HTERT RPE-1 (cell line): ENCODE results near the gene CCR3.

ENCODE experiments used
- in situ Hi-C: fragments of 300-500 bp; cut with MboI; formaldehyde crosslinking; loops from 4 replicates; pipeline ENCODE4 v1.14.3; 2020; ENCODE audit warnings: low sequenced_read_pairs

Gene CCR3

DNA sequence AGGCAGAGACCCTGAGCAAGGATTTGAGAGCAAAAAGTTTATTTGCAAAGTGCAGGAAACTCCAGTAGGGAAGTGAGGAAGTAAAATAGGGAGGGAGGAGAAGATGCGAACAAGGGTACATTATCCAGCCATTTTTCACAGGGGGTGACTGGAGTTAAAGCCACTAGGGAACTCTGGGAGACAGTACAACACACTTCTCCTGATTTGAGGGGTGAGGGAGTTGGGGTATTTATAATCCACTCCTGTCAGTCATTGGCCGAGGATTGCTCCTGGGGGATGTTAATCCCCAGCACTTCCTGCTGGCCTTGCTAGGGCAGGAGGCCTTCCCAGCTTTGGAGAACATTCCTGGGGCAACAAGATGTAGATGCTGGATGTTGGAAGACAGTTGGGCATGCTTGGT lies 28.2 kb downstream of the CCR3 start:
- in situ Hi-C loops, result no loop called here

DNA sequence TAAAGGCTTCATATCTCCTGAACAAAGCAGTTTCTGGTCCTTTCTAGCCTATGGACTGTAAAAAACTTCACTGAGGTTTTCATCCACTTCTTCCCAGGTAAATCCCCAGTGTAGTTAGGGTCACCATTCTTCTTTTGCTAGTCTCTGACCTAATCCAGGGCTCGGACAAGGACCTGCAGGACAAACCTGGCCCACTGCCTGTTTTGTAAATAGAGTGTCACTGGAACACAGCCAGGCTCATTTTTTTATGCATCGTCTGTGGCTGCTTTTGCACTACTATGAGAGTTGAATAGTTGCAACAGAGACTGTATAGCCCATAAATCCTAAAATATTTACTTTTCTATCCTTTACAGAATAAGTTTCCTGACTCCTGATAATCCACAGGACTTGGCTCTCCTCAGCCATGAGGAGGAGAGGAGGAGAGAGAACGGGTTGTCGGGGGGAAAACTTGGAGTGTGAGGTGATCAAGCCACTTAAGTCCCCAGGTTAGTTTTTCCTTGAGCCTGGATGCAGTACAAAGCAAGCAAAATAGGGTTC lies 29.0 kb downstream of the CCR3 start:
- in situ Hi-C loops, result no loop called here

DNA sequence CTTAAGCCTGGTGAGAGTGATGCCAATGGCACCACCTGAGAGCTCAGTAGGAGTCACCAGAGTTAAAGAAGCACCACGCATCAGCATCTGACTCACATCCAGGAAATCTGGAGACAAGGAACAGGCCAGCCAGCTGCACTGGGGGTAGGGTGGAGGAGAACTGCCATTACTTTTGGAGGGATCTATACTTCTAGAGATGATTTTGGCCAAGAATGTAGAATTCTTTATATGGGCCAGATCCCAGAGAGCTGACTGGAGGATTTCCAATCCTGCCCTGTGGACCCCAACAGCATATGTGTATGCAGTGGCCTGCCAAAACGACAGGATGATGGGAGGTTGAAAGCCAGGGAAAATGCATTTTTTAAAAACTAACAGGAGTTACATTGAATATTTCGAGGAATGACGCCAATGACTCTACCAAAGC lies 29.8 kb downstream of the CCR3 start:
- in situ Hi-C loops, result no loop called here

DNA sequence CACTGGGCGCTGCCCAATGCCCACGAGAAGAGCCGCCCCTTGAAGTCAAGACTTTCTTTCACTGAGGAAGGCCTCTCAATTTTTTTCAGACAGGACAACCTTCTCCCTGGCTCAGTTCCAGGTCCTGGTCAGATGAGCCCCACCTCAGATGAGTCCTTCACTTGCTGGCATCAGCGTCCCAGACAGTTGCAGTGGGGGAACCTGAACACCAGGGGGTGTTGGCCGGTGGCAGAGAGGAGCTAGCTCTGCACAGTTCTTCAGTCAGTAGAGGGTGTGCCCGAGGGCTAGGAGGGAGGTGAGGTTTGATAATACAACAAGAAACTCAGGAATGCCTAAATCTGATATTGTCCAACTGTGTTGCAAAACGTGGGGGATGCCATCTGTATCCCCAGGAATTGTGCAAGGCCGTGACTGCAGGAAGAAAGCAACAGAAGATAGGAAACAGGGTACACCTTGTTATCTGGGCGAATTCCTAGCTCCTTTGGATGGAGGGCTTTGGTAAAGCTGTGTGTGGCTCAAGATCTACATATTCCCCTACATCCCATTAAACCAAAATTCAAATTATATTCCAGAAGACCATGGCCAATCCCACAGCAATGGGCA lies 34.3 kb downstream of the CCR3 start:
- in situ Hi-C loops, result no loop called here

DNA sequence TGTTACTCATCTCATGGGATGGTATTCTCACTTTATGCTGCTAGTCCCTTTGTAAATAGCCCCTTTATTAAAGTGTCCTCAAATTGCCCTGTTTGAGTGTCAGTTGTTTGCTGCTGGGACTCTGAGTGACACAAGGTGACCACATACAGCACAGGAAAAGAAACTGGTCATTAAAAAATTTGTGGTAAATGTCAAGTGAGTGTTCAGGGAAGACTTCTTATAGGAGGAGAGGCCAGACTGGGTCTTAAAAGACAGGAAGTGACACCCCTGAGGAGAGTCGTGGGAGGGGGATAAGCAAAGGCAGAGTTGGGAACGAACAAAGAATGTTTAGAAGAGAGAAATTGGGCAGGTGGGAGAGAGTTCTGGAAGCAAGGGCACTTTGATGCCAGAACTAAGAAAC lies 35.2 kb downstream of the CCR3 start:
- in situ Hi-C loops, result no loop called here

DNA sequence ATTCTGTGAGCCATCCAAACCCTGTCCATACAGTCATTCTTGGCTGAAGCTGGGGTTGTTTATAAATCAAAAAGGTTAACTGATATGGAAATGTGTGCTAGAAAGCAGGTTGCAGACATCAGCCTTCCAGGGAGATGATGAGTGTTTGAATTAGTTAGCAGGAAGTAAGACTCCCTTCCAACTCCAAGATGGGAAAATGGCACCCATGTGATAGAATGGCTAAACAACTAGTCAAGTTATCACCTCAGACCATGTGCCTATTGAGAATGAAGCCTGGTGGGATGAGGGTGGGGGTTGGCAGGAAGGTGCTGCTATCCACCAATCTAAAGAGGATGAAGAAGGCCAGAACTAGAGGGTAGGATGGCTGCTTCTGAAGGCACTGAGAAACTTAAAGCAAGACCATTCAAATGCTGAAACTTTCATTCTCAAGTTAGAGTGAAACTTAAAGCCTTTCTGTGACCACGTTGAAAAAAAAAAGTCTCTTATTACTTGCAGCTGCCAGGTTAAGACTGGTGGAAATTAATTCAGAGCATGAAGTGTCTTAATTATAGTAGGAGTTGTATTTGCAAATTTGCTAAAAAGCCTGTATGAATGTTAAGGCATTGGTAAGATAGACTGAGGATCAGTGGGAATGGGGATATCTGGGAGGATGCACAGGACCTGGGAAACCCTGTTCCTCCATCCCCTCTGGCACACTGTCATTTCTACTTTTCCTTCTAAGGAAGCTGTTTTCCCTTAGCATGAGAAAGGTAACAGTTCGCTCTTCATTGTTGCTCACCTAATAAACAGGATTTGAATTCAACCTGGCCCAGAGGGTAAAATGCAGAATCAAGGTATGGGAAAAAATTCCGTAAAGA lies 36.8 kb downstream of the CCR3 start:
- in situ Hi-C loops, result no loop called here

DNA sequence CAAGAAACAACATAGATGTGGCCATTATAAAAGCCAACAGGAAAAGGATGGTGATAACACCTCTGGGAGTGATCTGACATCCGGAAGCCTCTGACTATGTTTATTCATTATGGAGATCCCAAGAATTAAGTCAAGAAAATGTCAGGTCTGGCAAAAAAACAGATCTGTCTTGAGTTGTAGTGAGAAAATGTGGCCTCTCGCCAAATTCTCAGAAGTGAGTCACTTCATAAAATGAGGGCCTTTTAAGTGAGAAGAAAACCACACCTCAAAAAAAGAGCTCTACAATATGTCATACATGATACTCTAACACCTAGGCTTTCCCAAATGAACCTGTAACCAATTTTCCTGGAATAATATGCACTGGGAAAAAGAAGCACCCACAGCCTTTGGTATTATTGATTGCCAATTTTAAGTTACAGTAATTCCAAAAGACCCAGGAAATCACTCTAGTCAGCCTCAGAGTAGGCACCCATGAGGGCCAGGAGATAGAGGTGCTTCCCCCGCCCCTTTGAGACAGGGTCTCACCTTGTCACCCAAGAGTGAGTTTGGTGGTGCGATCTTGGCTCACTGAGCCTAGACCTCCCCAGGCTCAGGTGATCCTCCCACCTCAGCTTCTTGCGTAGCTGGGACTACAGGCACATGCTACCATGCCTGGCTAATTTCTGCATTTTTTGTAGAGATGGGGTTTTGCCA lies 38.0 kb downstream of the CCR3 start:
- in situ Hi-C loops, result no loop called here

DNA sequence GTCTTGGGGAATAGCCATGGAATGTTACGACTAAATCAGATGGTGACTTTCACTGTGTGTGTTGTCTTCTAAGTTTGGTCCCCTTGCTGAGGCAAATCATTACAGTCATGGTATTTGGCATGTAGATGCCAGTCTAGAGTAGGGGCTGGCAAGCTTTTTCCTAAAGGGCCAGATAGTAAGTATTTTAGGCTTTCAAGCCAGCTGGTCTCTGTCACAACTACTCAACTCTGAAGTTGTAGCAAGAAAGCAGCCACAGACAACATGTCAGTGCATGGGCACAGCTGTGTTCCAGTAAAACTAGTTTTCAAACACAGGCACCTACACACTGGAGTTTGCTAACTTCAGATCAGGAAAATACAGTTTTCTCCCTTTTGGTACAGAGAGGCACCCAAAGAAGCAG lies 39.3 kb downstream of the CCR3 start:
- in situ Hi-C loops, result no loop called here

DNA sequence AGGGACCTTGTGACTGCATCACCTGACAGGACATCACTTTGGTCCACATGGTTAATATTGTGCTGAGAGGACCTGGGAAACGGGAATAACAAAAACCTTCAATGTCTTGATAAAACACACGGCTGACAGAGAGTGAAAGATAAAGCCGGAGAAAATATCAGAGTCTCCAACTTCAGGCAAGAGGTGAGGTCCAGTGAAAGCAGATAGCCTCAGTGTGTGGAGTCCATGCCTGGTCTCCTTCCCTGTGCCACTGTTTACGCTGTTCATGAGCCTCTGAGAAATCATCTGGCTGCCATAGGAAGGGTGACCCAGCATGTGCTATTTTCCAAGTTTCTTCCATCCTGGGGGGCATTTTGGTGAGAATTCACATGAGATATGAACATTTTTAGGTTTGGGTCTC lies 39.8 kb downstream of the CCR3 start:
- in situ Hi-C loops, result no loop called here

DNA sequence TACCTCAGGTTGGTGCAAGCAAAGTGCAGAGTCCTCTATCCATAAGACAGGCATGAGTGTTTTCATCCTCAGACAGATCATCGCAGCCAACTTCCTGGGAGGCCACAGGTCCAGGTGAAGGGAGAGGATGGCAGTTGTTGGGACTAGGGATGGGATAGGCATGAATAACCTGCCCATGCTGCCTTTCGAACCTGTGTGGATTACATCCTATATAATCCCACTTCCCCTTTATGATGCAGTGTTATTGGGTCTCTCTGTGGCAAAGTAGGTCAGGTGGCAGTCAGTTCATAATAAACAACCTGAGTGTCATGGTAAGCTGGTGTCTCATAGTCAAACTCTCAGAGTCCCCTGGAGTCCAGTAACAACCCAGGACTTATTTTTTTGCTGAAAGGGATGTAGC lies 40.4 kb downstream of the CCR3 start:
- in situ Hi-C loops, result no loop called here

DNA sequence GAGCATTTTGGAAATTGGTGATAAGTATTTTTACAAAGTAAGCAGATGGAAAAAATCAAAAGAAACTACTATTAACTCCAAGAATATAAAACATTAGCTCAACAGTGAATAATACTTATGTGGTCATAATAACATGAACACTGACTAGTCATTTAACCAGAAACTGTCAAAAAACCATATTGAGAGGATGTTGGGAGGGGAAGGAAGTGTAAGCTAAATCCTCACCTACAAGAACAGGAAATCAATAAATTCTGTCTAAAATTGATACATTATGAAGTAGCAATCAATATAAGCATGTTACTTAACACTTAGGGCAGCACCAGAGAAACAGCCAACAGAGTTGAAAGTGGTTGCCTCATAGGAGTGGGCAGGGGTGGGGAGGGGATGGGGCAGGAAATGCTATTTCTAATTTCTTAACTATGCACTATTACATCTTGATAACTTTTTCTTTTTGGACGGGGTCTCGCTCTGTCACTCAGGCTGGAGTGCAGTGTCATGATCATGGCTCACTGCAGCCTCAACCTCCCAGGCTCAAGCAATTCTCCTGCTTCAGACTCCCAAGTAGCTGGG lies 41.7 kb downstream of the CCR3 start:
- in situ Hi-C loops, result no loop called here

DNA sequence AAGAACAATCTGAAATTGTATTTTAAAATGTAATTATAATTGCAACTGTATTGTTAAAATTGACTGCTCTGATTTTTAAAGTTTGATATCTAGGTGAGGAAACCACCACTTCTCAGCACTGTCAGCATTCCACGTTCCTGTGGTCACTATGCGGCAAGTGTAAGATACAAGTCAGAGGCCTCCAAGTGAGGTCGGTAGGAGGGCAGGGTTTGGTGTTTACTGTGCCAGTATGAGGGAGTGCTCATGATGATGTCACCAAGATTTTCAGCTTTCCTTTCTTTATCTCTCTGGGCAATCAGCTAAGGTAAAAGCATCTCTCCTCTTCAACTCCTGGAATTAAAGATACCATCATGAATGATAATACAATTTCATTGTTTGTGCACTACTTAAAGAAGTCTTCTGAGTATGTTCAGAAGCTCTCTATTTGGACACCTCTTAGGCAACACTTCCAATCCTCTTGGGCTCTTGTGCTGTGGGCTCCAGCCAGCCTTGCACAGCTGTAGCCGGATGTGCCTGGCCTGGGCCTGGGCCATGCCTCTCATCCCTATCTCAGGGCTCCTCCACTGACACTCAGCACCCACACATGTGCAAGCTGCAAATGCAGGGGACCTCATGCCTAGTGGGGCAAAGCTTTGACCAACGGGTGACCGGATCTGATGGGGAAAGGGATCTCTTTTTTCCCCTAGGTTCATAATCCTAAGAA lies 42.9 kb downstream of the CCR3 start:
- in situ Hi-C loops, result no loop called here

DNA sequence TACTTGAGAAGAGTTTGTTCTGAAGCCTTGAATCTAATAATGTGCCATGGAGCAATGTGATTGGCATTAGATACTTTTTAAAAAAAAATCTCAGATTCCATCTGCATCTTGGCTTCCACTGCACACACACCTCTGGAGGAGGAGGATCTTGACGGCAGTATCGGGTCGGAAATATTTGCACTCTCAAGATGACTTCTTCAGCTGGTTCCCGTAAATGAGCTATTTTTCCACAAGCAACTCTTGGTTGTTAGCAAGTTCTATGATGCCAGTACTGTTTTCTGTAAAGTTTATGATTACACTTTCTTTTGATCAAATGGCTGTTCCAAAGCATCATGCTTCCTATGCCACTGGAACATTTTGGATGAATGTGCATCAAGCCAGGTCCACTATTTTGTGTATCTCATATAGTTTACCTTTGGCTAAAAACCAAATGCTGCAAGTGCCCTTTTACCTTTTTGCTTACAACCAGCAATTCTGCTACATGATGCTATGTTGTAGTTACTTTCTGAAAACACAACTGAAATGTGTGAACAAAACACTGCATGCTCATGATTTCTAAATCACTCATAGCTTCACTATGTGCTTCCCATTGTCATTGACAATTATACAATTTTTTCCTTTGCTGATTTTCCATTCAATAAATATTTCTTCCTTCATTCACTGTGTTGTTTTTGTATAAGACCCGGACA lies 43.8 kb downstream of the CCR3 start:
- in situ Hi-C loops, result no loop called here

DNA sequence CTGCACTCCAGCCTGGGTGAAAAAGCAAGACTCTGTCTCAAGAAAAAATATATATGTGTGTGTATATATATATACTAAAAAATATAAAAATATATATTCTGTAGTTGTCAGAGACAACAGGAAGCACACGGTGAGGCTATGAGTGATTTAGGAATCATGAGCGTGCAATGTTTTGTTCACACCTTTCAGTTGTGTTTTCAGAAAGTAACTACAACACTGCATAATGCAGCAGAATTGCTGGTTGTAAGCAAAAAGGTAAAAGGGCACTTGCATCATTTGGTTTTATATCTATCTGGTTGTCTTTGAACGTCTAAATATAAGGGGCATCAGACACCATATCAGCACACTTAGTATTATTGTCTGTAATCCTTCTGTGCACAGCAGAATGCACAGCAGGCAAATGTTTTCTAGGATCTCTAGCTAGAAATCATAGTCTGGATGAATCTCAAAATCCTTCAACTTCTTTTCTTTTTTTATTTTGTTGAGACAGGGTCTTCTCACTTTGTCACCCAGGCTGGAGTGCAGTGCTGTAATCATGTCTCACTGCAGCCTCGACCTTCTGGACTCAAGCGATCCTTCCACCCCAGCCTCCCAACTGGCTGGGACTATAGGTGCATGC lies 44.8 kb downstream of the CCR3 start:
- in situ Hi-C loops, result no loop called here

DNA sequence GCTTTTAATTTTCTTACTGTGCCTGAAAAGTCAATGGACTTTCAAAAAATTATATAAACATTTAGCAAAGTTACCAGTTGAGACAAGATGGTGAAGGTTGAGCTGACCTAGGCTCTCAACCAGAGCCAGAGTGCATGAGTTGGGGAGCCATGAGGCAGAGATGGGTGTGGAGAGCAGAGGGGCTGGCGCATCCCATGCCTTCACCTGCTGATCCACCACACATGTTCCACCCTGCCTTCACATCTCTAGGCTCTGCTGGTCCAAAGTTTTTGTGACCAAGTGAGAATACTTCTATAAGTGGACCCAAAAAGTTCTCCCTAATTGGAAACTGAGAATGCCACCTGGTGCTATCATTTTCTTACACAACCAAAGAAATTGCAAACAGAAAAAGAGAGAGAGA lies 47.3 kb downstream of the CCR3 start:
- in situ Hi-C loops, result no loop called here

DNA sequence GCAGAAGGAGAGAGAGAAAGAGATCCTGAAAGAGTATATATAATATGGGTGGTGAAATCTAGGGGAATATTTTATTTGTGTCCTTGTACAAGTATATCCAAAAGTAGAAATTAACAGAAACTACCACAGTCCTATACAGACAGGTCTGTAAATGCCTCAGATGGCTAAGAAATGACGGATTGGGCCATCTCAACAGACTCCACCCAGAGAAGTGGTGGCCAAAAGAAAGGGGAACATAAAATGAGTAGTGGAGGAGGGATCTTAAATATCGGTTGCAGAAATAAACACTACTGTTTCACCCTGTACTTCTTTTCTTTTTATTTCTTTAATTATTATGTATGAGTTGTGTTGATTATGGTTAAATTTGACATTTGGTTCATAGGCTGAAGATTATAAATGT lies 47.7 kb downstream of the CCR3 start:
- in situ Hi-C loops, result no loop called here

DNA sequence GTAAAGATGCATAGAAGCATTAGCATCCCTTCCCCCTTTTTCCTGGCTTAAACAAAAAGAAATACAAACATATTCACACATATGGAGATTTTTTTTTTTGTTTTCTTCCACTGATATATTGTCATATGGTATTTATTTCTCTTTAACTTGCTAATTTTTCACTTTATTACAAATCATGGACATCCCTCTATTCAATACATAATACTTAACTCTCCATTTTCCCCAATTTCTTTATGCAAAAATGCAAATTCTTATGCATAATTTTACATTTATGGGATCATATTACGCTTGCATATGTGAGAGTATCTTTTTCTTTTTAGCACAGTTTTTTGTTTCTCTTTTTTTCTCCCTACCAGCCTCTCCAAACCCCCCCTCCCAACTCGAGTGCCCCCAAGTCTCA lies 48.8 kb downstream of the CCR3 start:
- in situ Hi-C loops, result no loop called here

DNA sequence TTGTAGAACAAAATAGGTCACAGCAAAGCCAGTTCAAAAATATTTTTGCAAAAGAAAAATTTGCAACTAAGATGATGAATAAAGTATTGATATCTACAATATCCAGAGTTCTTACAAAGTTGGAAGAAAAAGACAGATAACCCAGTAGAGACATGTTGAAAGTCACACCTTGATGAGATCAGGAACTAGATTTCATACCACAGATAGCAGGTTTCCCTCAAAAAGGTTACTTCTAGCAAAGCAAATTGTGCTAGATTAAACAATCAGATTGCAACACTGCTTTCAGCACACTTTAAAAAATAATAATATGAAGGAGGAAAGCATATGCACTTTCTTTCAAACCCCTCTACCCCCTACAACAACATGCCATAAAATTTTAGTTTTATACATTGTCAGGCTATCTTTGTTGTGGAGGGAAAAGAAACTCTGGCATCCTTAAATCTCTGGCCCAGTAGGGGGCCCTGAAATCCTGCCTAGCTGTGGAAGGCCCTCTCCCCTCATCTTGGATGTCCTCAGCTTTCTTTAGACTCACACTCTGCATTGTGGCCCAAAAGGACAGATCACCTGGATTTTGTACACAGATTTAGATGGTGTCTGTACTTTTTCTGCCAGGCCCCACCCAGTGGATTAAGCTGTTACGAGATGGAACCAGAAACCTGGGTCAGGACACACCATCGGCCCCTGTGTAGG lies 50.9 kb downstream of the CCR3 start:
- in situ Hi-C loops, result no loop called here
